ENCODE measurements around the gene TEPSIN. TPM values are rescaled to one million over a fixed set of nuclear protein-coding genes. Genes with fewer than 3 reads are reported as not detected.

TEPSIN gene
- total and polyA plus RNA-seq, 4 donors = 3.2 to 22.9 (median 10.7) TPM

DNA sequence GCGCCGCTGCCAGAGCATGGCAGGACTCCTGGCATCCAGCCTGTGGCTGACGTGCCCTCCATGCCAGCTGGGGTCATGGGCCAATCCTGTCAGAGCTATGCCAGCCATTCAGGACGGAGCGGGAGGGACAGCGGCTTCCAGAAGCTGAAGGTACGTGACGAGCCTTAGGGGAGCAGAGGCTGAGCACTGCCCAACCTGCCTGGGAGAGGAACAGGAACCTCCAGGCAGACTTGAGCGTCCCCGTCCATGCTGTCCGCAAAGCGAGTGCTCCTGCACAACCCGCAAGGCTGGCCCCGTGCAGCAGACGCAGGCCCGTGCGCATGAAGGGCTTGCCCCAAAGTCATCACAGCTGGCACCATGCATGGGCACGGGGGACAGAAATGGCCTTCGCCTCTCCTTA, 21.8 kb upstream of the TEPSIN start:
- DNase-seq (ENCODE audit: low spot score) = no peak
- Histone ChIP-seq H3K4me3 (ENCODE audit: low read depth in 1 of 3, low read length in 3 of 3) (no peak overlapping the region), H3K27me3 (ENCODE audit: control insufficient read depth in 4 of 4, insufficient read depth in 4 of 4, low read length in 3 of 4) (no peaks in the 10 kb centered on the region), H3K9me3 (ENCODE audit: control insufficient read depth in 4 of 4, low read length in 3 of 4) (no peaks in the 10 kb centered on the region), H3K27ac (ENCODE audit: low read depth in 1 of 2, low read length in 2 of 2) (no peak overlapping the region), H3K4me1 (ENCODE audit: control insufficient read depth in 4 of 4, insufficient read depth in 4 of 4, low read length in 3 of 4) (no peaks in the 10 kb centered on the region), H3K36me3 (ENCODE audit: control insufficient read depth in 4 of 4, insufficient read depth in 3 of 4, low read depth in 1 of 4, low read length in 3 of 4) (peaks cover 16 to 75% (median 30%) of the 10 kb centered on the region in 4 donors), H3K9ac (ENCODE audit: low read depth in 1 of 2, low read length in 2 of 2) (no peak overlapping the region)
- TF ChIP-seq FOXA1 (IDR thresholded peaks at IDR 0.05) (no peak), RXRA (IDR thresholded peaks at IDR 0.05) (no peak), JUND (IDR thresholded peaks at IDR 0.05) (no peak), FOXA2 (IDR thresholded peaks at IDR 0.05) (no peak), HNF4G (IDR thresholded peaks at IDR 0.05) (no peak)
- TF ChIP-seq, protein P1, sequence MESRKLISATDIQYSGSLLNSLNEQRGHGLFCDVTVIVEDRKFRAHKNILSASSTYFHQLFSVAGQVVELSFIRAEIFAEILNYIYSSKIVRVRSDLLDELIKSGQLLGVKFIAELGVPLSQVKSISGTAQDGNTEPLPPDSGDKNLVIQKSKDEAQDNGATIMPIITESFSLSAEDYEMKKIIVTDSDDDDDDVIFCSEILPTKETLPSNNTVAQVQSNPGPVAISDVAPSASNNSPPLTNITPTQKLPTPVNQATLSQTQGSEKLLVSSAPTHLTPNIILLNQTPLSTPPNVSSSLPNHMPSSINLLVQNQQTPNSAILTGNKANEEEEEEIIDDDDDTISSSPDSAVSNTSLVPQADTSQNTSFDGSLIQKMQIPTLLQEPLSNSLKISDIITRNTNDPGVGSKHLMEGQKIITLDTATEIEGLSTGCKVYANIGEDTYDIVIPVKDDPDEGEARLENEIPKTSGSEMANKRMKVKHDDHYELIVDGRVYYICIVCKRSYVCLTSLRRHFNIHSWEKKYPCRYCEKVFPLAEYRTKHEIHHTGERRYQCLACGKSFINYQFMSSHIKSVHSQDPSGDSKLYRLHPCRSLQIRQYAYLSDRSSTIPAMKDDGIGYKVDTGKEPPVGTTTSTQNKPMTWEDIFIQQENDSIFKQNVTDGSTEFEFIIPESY (IDR thresholded peaks at IDR 0.05) = no peak
- TF ChIP-seq, protein P2, sequence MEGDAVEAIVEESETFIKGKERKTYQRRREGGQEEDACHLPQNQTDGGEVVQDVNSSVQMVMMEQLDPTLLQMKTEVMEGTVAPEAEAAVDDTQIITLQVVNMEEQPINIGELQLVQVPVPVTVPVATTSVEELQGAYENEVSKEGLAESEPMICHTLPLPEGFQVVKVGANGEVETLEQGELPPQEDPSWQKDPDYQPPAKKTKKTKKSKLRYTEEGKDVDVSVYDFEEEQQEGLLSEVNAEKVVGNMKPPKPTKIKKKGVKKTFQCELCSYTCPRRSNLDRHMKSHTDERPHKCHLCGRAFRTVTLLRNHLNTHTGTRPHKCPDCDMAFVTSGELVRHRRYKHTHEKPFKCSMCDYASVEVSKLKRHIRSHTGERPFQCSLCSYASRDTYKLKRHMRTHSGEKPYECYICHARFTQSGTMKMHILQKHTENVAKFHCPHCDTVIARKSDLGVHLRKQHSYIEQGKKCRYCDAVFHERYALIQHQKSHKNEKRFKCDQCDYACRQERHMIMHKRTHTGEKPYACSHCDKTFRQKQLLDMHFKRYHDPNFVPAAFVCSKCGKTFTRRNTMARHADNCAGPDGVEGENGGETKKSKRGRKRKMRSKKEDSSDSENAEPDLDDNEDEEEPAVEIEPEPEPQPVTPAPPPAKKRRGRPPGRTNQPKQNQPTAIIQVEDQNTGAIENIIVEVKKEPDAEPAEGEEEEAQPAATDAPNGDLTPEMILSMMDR (IDR thresholded peaks at IDR 0.05; ENCODE audit: low read depth, low read length, missing input control) = no peak
- TF ChIP-seq, protein P3, sequence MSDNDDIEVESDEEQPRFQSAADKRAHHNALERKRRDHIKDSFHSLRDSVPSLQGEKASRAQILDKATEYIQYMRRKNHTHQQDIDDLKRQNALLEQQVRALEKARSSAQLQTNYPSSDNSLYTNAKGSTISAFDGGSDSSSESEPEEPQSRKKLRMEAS (IDR thresholded peaks at IDR 0.05) = no peak
- WGBS = 91% methylated on average over 19 of the region's 19 CpGs

DNA sequence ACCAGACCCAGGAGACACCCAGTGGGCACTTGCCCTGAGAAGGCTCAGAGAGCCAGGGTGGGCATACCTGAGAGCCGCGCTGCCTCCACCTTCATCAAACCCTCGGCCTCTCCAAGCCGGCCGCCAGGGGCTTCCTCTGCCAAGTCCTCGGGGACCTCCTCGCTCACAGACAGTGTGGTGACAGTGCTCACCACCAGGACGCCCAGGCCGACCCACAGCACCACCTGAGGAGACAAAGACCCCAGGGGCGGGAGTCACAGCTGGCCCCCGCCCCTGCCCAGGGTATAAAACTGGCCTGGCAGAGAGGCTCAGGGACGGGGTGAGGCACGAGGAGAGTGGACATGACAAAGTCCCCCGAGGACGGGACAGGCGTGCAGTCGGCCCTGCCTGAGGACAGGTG, 21.3 kb upstream of the TEPSIN start:
- H3K36me3 ChIP-seq (ENCODE audit: control insufficient read depth in 4 of 4, insufficient read depth in 3 of 4, low read depth in 1 of 4, low read length in 3 of 4) = peaks cover 13 to 71% (median 27%) of the 10 kb centered on the region in 4 donors

More for the DNA sequence above, 21.3 kb upstream of the TEPSIN start:
- H3K9me3 ChIP-seq (ENCODE audit: control insufficient read depth in 4 of 4, low read length in 3 of 4) = no peaks in the 10 kb centered on the region
- no peaks in the 10 kb centered on the region for H3K27me3 ChIP-seq (ENCODE audit: control insufficient read depth in 4 of 4, insufficient read depth in 4 of 4, low read length in 3 of 4)
- TF ChIP-seq REST (IDR thresholded peaks at IDR 0.05) (no peak), HNF4G (IDR thresholded peaks at IDR 0.05) (no peak), TAF1 (conservative IDR thresholded peaks at IDR 0.05) (no peak), FOXA2 (IDR thresholded peaks at IDR 0.05) (no peak), JUND (IDR thresholded peaks at IDR 0.05) (no peak), YY1 (IDR thresholded peaks at IDR 0.05) (no peak), NR2F2 (IDR thresholded peaks at IDR 0.05) (no peak), GABPA (IDR thresholded peaks at IDR 0.05 in 1 of 2, conservative IDR thresholded peaks at IDR 0.05 in 1 of 2) (no peak), RAD21 (IDR thresholded peaks at IDR 0.05) (no peak)
- TF ChIP-seq, protein P1 (IDR thresholded peaks at IDR 0.05) = no peak
- H3K4me1 ChIP-seq (ENCODE audit: control insufficient read depth in 4 of 4, insufficient read depth in 4 of 4, low read length in 3 of 4) = no peaks in the 10 kb centered on the region
- WGBS = 95% methylated on average over 17 of the region's 17 CpGs
- no peak overlapping the region for H3K9ac ChIP-seq (ENCODE audit: low read depth in 1 of 2, low read length in 2 of 2)
- no peak overlapping the region for H3K27ac ChIP-seq (ENCODE audit: low read depth in 1 of 2, low read length in 2 of 2)
- no peak overlapping the region for H3K4me3 ChIP-seq (ENCODE audit: low read depth in 1 of 3, low read length in 3 of 3)
- no peak for DNase-seq (ENCODE audit: low spot score)
